HG03354 (cell line): ENCODE data around the gene CYP11A1.

ENCODE experiments used
- ATAC-seq: cut with Tn5 transposase; IDR thresholded peaks from one replicate; pipeline ENCODE4 v1.9.1; 2021; ENCODE audit warnings: mild to moderate bottlenecking; ENCODE audit not compliant: unreplicated experiment, poor library complexity, severe bottlenecking

The CYP11A1 gene

GRCh38 chr15:74367296-74367854, at the start of gene CYP11A1:
CYP11A1 (minus strand) TSS chr15:74367646; CDS start chr15:74367585, 61 bp downstream.
- ATAC-seq, result no peak

GRCh38 chr15:74417225-74417624, 49.8 kb upstream of the CYP11A1 start:
- ATAC-seq, result no peak

- ATAC-seq, result no peak
Observed at GRCh38 chr15:74415966-74416916, 48.8 kb upstream of the CYP11A1 start.

GRCh38 chr15:74414603-74415338, 47.3 kb upstream of the CYP11A1 start:
- no peak for ATAC-seq

- no peak for ATAC-seq
Observed at GRCh38 chr15:74414081-74414580, 46.7 kb upstream of the CYP11A1 start.

GRCh38 chr15:74413350-74414080, 46.1 kb upstream of the CYP11A1 start:
- no peak for ATAC-seq

- ATAC-seq, result no peak
Observed at GRCh38 chr15:74412159-74412558, 44.7 kb upstream of the CYP11A1 start.

GRCh38 chr15:74411686-74412085, 44.2 kb upstream of the CYP11A1 start:
- ATAC-seq, result no peak

- no peak for ATAC-seq
Observed at GRCh38 chr15:74410502-74410901, 43.1 kb upstream of the CYP11A1 start.

- ATAC-seq, result no peak
Observed at GRCh38 chr15:74409225-74409624, 41.8 kb upstream of the CYP11A1 start.

- ATAC-seq, result no peak
Observed at GRCh38 chr15:74408815-74409214, 41.4 kb upstream of the CYP11A1 start.

- ATAC-seq, result no peak
Observed at GRCh38 chr15:74408385-74408784, 40.9 kb upstream of the CYP11A1 start.

GRCh38 chr15:74406992-74407705, 39.7 kb upstream of the CYP11A1 start:
- ATAC-seq, result no peak

- no peak for ATAC-seq
Observed at GRCh38 chr15:74406517-74406916, 39.1 kb upstream of the CYP11A1 start.

GRCh38 chr15:74405823-74406222, 38.4 kb upstream of the CYP11A1 start:
- no peak for ATAC-seq

- ATAC-seq, result peak; percentile 42
Observed at GRCh38 chr15:74403991-74404563, 36.6 kb upstream of the CYP11A1 start.

GRCh38 chr15:74403588-74403919, 36.1 kb upstream of the CYP11A1 start:
- ATAC-seq, result peak; percentile 15

- ATAC-seq, result peak; percentile 38
Observed at GRCh38 chr15:74402873-74403587, 35.6 kb upstream of the CYP11A1 start.
